LNCAP (cell line): ENCODE measurements around the gene RPS25.

ENCODE experiments used
- TF ChIP-seq, protein P1 (sequence below): fragments of 450-650 bp; IDR thresholded peaks from 2 replicates; pipeline ENCODE4 v1.5.1; 2017; ENCODE audit warnings: mild to moderate bottlenecking

RPS25 gene

DNA sequence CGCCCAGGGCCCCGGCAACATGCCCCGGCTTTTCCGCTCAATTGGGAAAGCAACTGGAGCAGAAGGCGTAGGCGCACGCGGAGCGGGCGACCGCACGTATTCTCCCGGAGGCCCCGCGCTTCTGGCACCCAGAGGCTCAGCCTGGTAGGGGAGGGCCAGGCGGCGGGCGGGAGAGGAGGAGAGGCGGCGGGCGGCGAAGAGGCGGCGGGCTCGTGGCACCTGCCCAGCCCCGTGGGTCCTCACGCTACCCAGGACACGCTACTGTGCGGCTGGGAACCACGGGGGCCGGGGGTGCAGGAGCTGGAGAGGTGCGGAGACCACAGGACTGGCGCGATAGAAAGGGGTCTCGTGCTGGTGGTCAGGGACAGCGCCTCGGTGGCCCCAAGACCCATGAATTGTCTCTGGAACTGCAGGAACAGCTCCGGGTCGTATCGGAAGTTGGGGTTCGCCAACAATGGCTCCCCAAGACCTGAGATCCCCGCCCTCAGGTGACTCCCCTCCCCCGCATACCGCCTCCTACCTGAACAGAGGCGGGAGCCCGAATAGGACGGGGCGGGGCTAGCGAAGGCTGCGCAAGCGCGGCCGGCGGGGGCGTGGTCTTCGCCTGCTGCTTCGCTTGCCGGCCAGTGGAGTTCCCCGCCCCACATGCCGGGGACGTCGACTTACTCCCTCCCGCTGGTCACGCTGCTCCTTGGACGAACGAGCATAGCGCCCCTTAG lies 12.3 kb upstream of the RPS25 start, which contains the start of gene SLC37A4:
Gene SLC37A4 (minus strand): TSS at position 549 of the 719 bp plus-strand sequence.
- TF ChIP-seq, protein P1, sequence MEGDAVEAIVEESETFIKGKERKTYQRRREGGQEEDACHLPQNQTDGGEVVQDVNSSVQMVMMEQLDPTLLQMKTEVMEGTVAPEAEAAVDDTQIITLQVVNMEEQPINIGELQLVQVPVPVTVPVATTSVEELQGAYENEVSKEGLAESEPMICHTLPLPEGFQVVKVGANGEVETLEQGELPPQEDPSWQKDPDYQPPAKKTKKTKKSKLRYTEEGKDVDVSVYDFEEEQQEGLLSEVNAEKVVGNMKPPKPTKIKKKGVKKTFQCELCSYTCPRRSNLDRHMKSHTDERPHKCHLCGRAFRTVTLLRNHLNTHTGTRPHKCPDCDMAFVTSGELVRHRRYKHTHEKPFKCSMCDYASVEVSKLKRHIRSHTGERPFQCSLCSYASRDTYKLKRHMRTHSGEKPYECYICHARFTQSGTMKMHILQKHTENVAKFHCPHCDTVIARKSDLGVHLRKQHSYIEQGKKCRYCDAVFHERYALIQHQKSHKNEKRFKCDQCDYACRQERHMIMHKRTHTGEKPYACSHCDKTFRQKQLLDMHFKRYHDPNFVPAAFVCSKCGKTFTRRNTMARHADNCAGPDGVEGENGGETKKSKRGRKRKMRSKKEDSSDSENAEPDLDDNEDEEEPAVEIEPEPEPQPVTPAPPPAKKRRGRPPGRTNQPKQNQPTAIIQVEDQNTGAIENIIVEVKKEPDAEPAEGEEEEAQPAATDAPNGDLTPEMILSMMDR = no peak

DNA sequence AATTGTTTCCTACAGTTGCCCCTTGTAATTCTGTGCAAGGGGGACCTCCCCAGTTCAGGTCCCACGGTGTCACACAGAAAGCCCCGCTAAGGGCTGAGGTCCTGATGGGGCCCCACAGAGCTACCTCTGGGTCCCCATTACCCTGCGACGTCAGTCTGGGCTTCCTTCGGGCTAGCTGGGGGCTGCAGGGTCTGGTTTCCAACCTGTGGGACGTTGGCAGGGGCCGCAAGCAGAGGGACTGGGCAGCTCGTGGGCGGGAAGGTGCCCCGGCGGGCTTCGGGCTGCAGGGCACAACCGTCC lies 11.8 kb upstream of the RPS25 start:
- TF ChIP-seq, protein P1 = no peak

DNA sequence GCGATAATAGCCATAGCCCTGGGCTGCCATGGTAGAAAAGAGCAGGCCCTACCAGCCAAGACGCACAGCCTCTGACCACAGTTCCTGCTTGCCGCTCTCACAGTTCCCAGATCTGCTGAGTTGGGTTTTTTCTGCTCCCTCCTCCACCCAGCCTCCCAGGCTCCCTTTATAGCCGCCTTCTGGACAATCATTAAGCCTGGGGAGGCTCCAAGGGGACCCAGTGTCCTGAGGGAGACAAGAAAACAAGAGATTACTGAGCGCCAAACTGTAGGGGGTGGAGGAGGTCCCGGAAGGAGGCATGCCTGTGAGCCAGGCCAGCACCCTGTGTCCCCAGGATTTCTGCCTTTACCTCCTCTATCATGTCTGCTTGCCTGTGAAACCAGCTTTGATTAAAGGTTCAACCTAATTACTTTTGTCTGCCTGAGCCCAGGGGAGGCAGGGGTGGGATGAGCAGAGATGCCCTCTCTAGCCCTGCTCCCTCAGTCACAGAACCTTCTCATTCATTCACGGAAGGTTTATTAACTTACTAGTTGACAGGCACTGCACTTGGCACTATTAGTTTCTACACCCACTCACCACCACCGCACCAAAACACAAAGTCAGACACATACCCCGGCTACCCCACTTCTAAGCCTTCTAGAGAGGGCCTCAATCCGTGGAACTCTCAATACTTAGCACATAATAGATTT lies 11.3 kb upstream of the RPS25 start:
- TF ChIP-seq, protein P1 = no peak

DNA sequence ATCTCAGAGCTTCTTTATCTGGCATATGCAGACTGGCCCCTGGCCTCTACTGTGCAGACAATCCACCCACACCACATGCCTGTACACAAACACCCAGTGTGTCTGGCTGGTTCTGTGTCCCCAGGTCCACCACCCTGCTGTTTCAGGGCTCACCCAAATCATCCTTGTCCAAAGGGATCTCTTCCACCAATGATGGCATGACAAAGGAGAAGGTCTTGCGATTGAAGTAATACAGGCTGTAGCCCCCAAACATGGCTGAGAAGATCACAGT lies 10.9 kb upstream of the RPS25 start:
- TF ChIP-seq, protein P1 = no peak

DNA sequence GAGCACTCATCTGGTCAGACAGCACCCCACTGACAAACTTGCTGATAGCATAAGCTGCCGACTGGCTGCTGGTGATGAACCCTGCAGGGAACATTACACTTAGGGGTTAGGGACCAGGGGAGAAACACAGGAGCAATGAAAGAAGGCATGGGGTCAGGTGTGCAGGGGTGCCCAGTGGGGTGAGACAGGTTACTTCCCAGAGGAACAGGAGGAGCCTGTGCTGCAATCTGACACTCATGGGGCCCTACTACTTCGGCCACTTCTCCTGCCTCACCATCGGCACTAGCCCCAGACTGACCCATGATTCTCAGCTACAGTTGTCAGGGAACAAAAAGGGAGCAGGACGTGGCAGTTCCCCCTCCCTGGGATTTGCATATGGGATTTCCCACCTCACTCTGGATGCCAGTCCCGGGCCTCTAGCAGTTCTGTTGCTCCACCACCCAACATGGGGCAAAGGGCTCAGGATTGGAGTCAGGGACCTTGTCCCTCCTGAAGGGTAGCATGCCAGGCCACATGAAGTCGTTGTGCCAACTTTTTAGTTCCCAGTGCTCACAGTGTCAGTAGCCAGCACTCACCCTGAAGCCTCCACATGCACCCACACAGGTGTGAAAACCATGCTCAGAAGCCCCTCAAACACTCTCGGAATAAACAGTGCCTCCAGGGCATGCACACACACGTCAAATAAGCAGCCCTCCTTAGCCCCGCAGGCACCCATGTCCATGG lies 10.4 kb upstream of the RPS25 start:
- TF ChIP-seq, protein P1 = no peak

DNA sequence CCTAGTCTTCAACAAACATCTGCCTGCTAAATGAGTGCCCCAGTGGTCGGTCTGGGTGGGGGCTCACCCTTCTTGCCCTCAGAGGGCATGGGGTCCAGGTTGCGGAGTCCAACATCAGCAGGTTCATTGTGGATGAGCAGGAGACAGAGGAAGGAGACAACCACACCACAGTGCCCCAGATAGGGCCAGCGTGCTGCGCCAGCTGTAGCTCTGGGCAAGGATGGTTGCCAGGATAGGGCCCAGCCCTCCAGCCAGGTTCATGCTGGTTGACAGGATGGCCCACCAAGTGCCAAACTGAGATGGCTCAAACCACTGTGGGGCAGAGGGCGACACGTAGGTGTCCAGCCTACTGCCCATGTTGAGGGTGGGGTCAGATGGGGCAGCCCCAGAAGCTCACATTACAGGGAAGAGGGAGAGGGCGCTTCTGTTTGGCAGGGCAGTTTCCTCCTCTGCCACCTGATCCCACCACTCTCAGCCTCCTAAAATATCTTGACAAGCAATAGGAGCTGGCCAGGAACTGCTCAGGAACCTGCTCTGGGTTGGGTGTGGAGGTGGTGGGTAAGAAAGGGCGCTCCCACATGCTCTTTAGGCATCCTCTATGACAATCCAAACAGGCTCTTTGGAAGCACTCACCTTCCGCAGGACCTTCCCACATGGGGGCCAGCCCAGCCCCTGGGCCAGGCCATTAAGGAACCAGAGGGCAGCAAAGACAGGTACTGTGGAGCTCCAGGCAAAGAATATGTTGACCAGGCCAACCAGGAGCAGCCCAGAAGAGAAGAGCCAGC lies 9.6 kb upstream of the RPS25 start:
- TF ChIP-seq, protein P1 = no peak

DNA sequence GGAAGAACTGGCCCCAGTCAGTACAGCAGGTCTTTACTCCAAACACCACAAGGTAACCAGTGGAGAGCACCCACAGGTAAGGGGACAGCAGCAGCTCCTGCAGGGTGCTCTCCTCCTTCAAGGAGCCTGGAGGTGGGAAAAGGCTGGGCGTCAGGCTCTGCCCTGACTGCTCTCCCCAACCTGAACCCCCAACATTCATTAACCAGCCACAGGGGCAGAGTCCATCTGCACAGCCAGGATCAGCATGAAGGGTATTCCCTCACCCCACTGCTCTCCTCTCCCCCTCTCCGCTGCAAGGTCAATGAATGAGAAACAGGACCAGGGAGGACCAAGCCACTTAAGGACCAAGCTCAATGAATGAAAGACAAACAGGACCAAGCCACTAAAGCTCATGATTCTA lies 8.8 kb upstream of the RPS25 start:
- TF ChIP-seq, protein P1 = no peak
